ENCODE data around the gene SEPTIN3. TPM values are rescaled to one million over a fixed set of nuclear protein-coding genes. Genes with fewer than 3 reads are reported as not detected.

Gene SEPTIN3
- total RNA-seq, 1 experiment from 2014 or later = 3.9 TPM

DNA sequence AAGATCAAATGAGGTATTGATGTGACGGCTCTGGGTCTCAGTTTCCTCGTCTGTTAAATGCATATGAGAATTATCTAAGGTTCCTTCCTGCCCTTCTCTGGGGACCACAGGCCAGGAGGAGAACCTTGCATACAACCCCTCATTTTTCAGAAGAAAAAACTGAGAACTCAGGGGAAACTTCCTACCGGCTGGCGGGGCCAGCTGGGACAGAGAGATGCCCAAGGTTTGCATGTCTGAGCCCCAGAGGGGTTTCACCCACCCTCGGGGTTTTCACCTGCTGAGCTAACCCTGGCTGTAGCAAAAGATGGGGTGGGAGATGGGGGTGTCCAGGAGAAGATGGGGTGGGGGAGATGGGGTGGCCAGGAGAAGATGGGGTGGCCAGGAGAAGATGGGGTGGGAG, 46.9 kb upstream of the SEPTIN3 start:
- POLR2A ChIA-PET = no interaction called here
- no peaks in the 10 kb centered on the region for H3K4me1 ChIP-seq (ENCODE audit: control insufficient read depth, insufficient read depth, low read length)
- no TSS peak for BruUV-seq (replicated peaks)
- DNase-seq (ENCODE audit: low read depth, low spot score) (no peak), ATAC-seq (no peak)
- H3K27me3 ChIP-seq (ENCODE audit: control insufficient read depth, insufficient read depth, low read length) = no peaks in the 10 kb centered on the region; the same call in 1 of the 2 replicates
- in situ Hi-C loops (cut with HindIII; ENCODE audit: low pct_unique_long_range_greater_than_20kb, low sequenced_read_pairs) = no loop called here
- CTCF ChIA-PET = interaction anchor here (0.6 kb wide), 1 partner anchor 58 kb away, joined by 5 read pairs; no protein-coding TSS in a partner anchor
- TF ChIP-seq, protein P1, sequence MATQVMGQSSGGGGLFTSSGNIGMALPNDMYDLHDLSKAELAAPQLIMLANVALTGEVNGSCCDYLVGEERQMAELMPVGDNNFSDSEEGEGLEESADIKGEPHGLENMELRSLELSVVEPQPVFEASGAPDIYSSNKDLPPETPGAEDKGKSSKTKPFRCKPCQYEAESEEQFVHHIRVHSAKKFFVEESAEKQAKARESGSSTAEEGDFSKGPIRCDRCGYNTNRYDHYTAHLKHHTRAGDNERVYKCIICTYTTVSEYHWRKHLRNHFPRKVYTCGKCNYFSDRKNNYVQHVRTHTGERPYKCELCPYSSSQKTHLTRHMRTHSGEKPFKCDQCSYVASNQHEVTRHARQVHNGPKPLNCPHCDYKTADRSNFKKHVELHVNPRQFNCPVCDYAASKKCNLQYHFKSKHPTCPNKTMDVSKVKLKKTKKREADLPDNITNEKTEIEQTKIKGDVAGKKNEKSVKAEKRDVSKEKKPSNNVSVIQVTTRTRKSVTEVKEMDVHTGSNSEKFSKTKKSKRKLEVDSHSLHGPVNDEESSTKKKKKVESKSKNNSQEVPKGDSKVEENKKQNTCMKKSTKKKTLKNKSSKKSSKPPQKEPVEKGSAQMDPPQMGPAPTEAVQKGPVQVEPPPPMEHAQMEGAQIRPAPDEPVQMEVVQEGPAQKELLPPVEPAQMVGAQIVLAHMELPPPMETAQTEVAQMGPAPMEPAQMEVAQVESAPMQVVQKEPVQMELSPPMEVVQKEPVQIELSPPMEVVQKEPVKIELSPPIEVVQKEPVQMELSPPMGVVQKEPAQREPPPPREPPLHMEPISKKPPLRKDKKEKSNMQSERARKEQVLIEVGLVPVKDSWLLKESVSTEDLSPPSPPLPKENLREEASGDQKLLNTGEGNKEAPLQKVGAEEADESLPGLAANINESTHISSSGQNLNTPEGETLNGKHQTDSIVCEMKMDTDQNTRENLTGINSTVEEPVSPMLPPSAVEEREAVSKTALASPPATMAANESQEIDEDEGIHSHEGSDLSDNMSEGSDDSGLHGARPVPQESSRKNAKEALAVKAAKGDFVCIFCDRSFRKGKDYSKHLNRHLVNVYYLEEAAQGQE (IDR thresholded peaks at IDR 0.05; ENCODE audit: insufficient read depth in 1 of 2, low read depth in 2 of 2, low read length in 1 of 2) = no peak
- TF ChIP-seq, protein P2, sequence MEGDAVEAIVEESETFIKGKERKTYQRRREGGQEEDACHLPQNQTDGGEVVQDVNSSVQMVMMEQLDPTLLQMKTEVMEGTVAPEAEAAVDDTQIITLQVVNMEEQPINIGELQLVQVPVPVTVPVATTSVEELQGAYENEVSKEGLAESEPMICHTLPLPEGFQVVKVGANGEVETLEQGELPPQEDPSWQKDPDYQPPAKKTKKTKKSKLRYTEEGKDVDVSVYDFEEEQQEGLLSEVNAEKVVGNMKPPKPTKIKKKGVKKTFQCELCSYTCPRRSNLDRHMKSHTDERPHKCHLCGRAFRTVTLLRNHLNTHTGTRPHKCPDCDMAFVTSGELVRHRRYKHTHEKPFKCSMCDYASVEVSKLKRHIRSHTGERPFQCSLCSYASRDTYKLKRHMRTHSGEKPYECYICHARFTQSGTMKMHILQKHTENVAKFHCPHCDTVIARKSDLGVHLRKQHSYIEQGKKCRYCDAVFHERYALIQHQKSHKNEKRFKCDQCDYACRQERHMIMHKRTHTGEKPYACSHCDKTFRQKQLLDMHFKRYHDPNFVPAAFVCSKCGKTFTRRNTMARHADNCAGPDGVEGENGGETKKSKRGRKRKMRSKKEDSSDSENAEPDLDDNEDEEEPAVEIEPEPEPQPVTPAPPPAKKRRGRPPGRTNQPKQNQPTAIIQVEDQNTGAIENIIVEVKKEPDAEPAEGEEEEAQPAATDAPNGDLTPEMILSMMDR (IDR thresholded peaks at IDR 0.05) = no peak
- no peak for TF ChIP-seq POLR2AphosphoS5 (IDR thresholded peaks at IDR 0.05; ENCODE audit: low read depth, low read length)
- TF ChIP-seq TCF7L2 (IDR thresholded peaks at IDR 0.05; ENCODE audit: low read depth, low read length) = no peak
- TF ChIP-seq SIN3A (IDR thresholded peaks at IDR 0.05; ENCODE audit: borderline replicate concordance, insufficient read depth, low read depth, low read length) = no peak
- no peak overlapping the region for H3K4me3 ChIP-seq (ENCODE audit: low read depth in 2 of 2, low read length in 2 of 2)
- no peaks in the 10 kb centered on the region for H3K9me3 ChIP-seq (ENCODE audit: control insufficient read depth, insufficient read depth, low read depth, low read length)
- H3K36me3 ChIP-seq (ENCODE audit: control insufficient read depth, insufficient read depth, low read length) = no peaks in the 10 kb centered on the region
- H3K27ac ChIP-seq (ENCODE audit: low read length) = no peak overlapping the region
- intact Hi-C loops (cut with micrococcal nuclease; ENCODE audit: unreplicated experiment) = no loop called here

DNA sequence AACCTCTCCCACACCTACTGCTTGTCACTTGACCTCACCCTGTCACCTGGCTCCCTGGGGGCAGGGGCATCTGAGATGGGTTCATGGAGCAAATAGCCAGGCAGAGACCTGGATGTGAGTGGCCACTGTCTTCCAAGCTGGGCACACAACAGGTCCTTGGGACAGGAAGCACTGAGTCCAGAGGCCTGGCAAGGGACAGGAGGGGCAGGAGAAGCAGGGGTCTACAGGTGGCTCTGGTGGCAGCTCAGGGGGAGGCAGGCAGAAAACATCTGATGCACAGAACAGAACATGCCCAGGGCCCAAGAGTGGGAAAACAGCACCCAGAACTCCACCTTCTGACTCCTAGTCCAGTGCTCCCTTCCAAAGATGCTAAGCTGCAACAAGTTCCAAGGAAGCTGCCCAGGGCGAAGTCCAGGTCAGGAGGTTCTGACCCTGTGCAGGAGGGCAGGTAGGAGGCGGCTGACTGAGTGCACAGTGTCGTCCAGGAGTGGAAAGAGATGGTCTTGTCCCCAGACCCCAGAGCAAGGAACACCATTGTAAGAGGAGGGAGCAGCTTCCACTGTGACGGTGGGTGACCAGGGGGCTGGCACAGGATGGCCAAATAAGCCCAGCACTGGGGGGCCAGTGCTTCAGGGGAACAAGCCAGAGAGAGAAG, 46.2 kb upstream of the SEPTIN3 start:
- no peaks in the 10 kb centered on the region; the same call in 1 of the 2 replicates for H3K27me3 ChIP-seq (ENCODE audit: control insufficient read depth, insufficient read depth, low read length)
- H3K27ac ChIP-seq (ENCODE audit: low read length) = no peak overlapping the region
- intact Hi-C loops (cut with micrococcal nuclease; ENCODE audit: unreplicated experiment) (no loop called here), in situ Hi-C loops (cut with HindIII; ENCODE audit: low pct_unique_long_range_greater_than_20kb, low sequenced_read_pairs) (no loop called here)
- DNase-seq (ENCODE audit: low read depth, low spot score) (no peak), ATAC-seq (no peak)
- no peaks in the 10 kb centered on the region for H3K9me3 ChIP-seq (ENCODE audit: control insufficient read depth, insufficient read depth, low read depth, low read length)
- H3K36me3 ChIP-seq (ENCODE audit: control insufficient read depth, insufficient read depth, low read length) = no peaks in the 10 kb centered on the region
- no TSS peak for BruUV-seq (replicated peaks)
- no peak overlapping the region for H3K4me3 ChIP-seq (ENCODE audit: low read depth in 2 of 2, low read length in 2 of 2)
- CTCF ChIA-PET = no interaction called here
- TF ChIP-seq TCF7L2 (IDR thresholded peaks at IDR 0.05; ENCODE audit: low read depth, low read length) = no peak
- no peak for TF ChIP-seq SIN3A (IDR thresholded peaks at IDR 0.05; ENCODE audit: borderline replicate concordance, insufficient read depth, low read depth, low read length)
- TF ChIP-seq, protein P2 (IDR thresholded peaks at IDR 0.05) = no peak
- TF ChIP-seq POLR2AphosphoS5 (IDR thresholded peaks at IDR 0.05; ENCODE audit: low read depth, low read length) = no peak
- TF ChIP-seq, protein P1 (IDR thresholded peaks at IDR 0.05; ENCODE audit: insufficient read depth in 1 of 2, low read depth in 2 of 2, low read length in 1 of 2) = no peak
- POLR2A ChIA-PET = no interaction called here
- H3K4me1 ChIP-seq (ENCODE audit: control insufficient read depth, insufficient read depth, low read length) = no peaks in the 10 kb centered on the region
